WTC11 (cell line): ENCODE results near the gene BBLN. TPM values are rescaled to one million over a fixed set of nuclear protein-coding genes. Genes with fewer than 3 reads are reported as not detected.

Source experiments
- total RNA-seq: library from RNA; stranded (reverse); gene quantifications from 3 replicates; pipeline ENCODE4 v1.2.3, GENCODE V29; 2021

The BBLN gene
- total RNA-seq, 1 experiment from 2014 or later: 77.1 TPM

Other genes starting within 250 kb of the BBLN start
- 25.1 to 25.7 TPM (median 25.4 TPM) in 3 replicates for gene ST6GALNAC4, start 243.2 kb upstream of the BBLN start, total RNA-seq
- 15.8 to 20.2 TPM (median 16.8 TPM) in 3 replicates for gene PIP5KL1, start 229.5 kb upstream of the BBLN start, total RNA-seq
- gene DPM2, start 222.4 kb upstream of the BBLN start, total RNA-seq: 53.3 to 58.2 TPM (median 56.1 TPM) in 3 replicates
- 42.2 to 66.4 TPM (median 51.3 TPM) in 3 replicates for gene EEIG1, start 179.3 kb upstream of the BBLN start, total RNA-seq
- 11.9 to 13.4 TPM (median 12.4 TPM) in 3 replicates for gene NAIF1, start 92.9 kb upstream of the BBLN start, total RNA-seq
- 15.2 to 17.4 TPM (median 15.2 TPM) in 3 replicates for gene SLC25A25, start 92.0 kb upstream of the BBLN start, total RNA-seq
- 96.2 to 118 TPM (median 98.4 TPM) in 3 replicates for gene PTGES2, start 32.5 kb upstream of the BBLN start, total RNA-seq
- gene LCN2, start 10.8 kb upstream of the BBLN start, total RNA-seq: 1.0 to 3.0 TPM (median 1.3 TPM) in 3 replicates
- 86.1 to 90.6 TPM (median 90.2 TPM) in 3 replicates for gene CIZ1, start 31.3 kb downstream of the BBLN start, total RNA-seq
- gene DNM1, start 43.1 kb downstream of the BBLN start, total RNA-seq: 79.0 to 105 TPM (median 92.4 TPM) in 3 replicates
- 54.7 to 66.3 TPM (median 58.8 TPM) in 3 replicates for gene GOLGA2, start 115.7 kb downstream of the BBLN start, total RNA-seq
- gene SWI5, start 116.0 kb downstream of the BBLN start, total RNA-seq: 26.2 to 32.0 TPM (median 31.7 TPM) in 3 replicates
- gene TRUB2, start 162.2 kb downstream of the BBLN start, total RNA-seq: 33.1 to 35.0 TPM (median 33.2 TPM) in 3 replicates
- 31.3 to 45.3 TPM (median 33.6 TPM) in 3 replicates for gene COQ4, start 162.6 kb downstream of the BBLN start, total RNA-seq
- gene SLC27A4, start 180.3 kb downstream of the BBLN start, total RNA-seq: 20.8 to 23.8 TPM (median 21.2 TPM) in 3 replicates
- 52.0 to 67.9 TPM (median 54.3 TPM) in 3 replicates for gene URM1, start 211.1 kb downstream of the BBLN start, total RNA-seq